Gastroesophageal sphincter (tissue), 4 donors: ENCODE data around the gene NCKAP5. TPM values are rescaled to one million over a fixed set of nuclear protein-coding genes. Genes with fewer than 3 reads are reported as not detected.

Source experiments
- ATAC-seq: fragments of 150-250 bp; one replicate; pipeline ENCODE4 v1.9.1; 2016; ENCODE audit warnings: mild to moderate bottlenecking, moderate library complexity
- H3K27ac ChIP-seq, 4 donors: fragments of 200-600 bp; sonication (generic) in 3 of 4; 1 replicate in 3 of 4; 2 replicates in 1 of 4; pipeline ENCODE4 v1.5.1; 2016 to 2019
- H3K27me3 ChIP-seq: fragments of 200-600 bp; sonication (generic); one replicate; pipeline ENCODE4 v1.5.1; 2019
- H3K36me3 ChIP-seq, 2 donors: fragments of 200-600 bp; sonication (generic); one replicate each; pipeline ENCODE4 v1.5.1; 2019; ENCODE audit warnings: control low read depth in 1 of 2
- H3K4me1 ChIP-seq, 3 donors: fragments of 200-600 bp; sonication (generic); 1 replicate in 2 of 3; 2 replicates in 1 of 3; pipeline ENCODE4 v1.5.1; 2016 to 2019; ENCODE audit warnings: control low read depth in 2 of 3
- H3K4me3 ChIP-seq, 2 donors: fragments of 200-600 bp; sonication (generic); one replicate each; pipeline ENCODE4 v1.5.1; 2019; ENCODE audit warnings: mild to moderate bottlenecking in 1 of 2, moderate library complexity in 1 of 2
- H3K9me3 ChIP-seq, 3 donors: fragments of 200-600 bp; sonication (generic); one replicate each; pipeline ENCODE4 v1.5.1; 2017 to 2019; ENCODE audit warnings: control low read depth in 2 of 3
- CTCF ChIP-seq, 4 experiments: fragments of 200-600 bp in 2 of 4; fragments of 450-650 bp in 2 of 4; sonication (generic) in 1 of 4; IDR thresholded peaks; one replicate each; pipeline ENCODE4 v1.5.1; 2017 to 2019; ENCODE audit warnings: antibody characterized with exemption in 4 of 4, mild to moderate bottlenecking in 2 of 4, moderate library complexity in 2 of 4
- EP300 ChIP-seq: sonication (generic); formaldehyde crosslinking; IDR thresholded peaks from one replicate; pipeline ENCODE4 v1.6.1; 2017; ENCODE audit warnings: antibody characterized with exemption, mild to moderate bottlenecking
- POLR2A ChIP-seq, 2 donors: fragments of 450-650 bp; IDR thresholded peaks; one replicate each; pipeline ENCODE4 v1.6.1; 2017; ENCODE audit warnings: antibody characterized with exemption in 2 of 2, mild to moderate bottlenecking in 2 of 2, moderate library complexity in 1 of 2
- POLR2AphosphoS5 ChIP-seq: sonication (generic); formaldehyde crosslinking; IDR thresholded peaks from one replicate; pipeline ENCODE4 v1.6.1; 2017; ENCODE audit warnings: antibody characterized with exemption
- WGBS, 2 donors: methylation state at CpG; one replicate each; pipeline ENCODE4 v1.1.5; 2018; ENCODE audit warnings: low coverage in 1 of 2; 5-methylcytosine and 5-hydroxymethylcytosine counted together
- total RNA-seq, 4 donors: library from RNA; depleted of rRNA; stranded (reverse); fragments of >200 nt; gene quantifications; one replicate each; pipeline ENCODE4 v1.1.0, GENCODE V29; 2016

The NCKAP5 gene
- total RNA-seq, 4 donors from 2014 or later, result 0.16 to 0.57 (median 0.33) TPM

- H3K9me3 ChIP-seq, result no peaks in the 10 kb centered on the region
- no peak overlapping the region for H3K27ac ChIP-seq
- no peaks in the 10 kb centered on the region for H3K36me3 ChIP-seq
- no peaks in the 10 kb centered on the region for H3K4me1 ChIP-seq
- H3K27me3 ChIP-seq, result no peaks in the 10 kb centered on the region
- no peak for ATAC-seq
- no peak overlapping the region for H3K4me3 ChIP-seq
- TF ChIP-seq POLR2AphosphoS5 (no peak), POLR2A (IDR thresholded peaks at IDR 0.05) (no peak), CTCF (IDR thresholded peaks at IDR 0.05) (no peak), EP300 (no peak)
- WGBS, 2 donors, result 85 to 89% methylated on average over 2 of the region's 2 CpGs
Observed at GRCh38 chr2:133080822-133081221, 487.4 kb downstream of the NCKAP5 start.

- no peak for ATAC-seq
- no peak overlapping the region for H3K27ac ChIP-seq
- 68 to 71% methylated on average over 2 of the region's 2 CpGs for WGBS, 2 donors
- TF ChIP-seq POLR2AphosphoS5 (no peak), CTCF (IDR thresholded peaks at IDR 0.05) (no peak), POLR2A (IDR thresholded peaks at IDR 0.05) (no peak), EP300 (no peak)
- no peaks in the 10 kb centered on the region for H3K36me3 ChIP-seq
- H3K27me3 ChIP-seq, result no peaks in the 10 kb centered on the region
- no peak overlapping the region for H3K4me3 ChIP-seq
- H3K9me3 ChIP-seq, result no peaks in the 10 kb centered on the region
- no peaks in the 10 kb centered on the region for H3K4me1 ChIP-seq
Observed at GRCh38 chr2:133078667-133079411, 489.4 kb downstream of the NCKAP5 start.

GRCh38 chr2:133077269-133077822, 490.9 kb downstream of the NCKAP5 start:
- 41 to 55% methylated on average over 7 of the region's 7 CpGs for WGBS, 2 donors
- Histone ChIP-seq H3K9me3 (no peaks in the 10 kb centered on the region), H3K4me1 (no peaks in the 10 kb centered on the region), H3K4me3 (no peak overlapping the region), H3K36me3 (no peaks in the 10 kb centered on the region), H3K27me3 (no peaks in the 10 kb centered on the region), H3K27ac (no peak overlapping the region)
- no peak for TF ChIP-seq POLR2A (IDR thresholded peaks at IDR 0.05)
- peak; percentile 64 for TF ChIP-seq POLR2AphosphoS5
- ATAC-seq, result peak; percentile 57

- H3K4me3 ChIP-seq, result no peak overlapping the region
- TF ChIP-seq CTCF (IDR thresholded peaks at IDR 0.05), result no peak
- TF ChIP-seq POLR2A (IDR thresholded peaks at IDR 0.05), result no peak
- TF ChIP-seq EP300, result no peak
- TF ChIP-seq POLR2AphosphoS5, result no peak
- WGBS, 2 donors, result 78% methylated on average over 5 of the region's 5 CpGs
- H3K27me3 ChIP-seq, result no peaks in the 10 kb centered on the region
- ATAC-seq, result no peak
- H3K36me3 ChIP-seq, result no peaks in the 10 kb centered on the region
- H3K4me1 ChIP-seq, result no peaks in the 10 kb centered on the region
- H3K9me3 ChIP-seq, result no peaks in the 10 kb centered on the region
- no peak overlapping the region for H3K27ac ChIP-seq
Observed at GRCh38 chr2:133072837-133073694, 495.2 kb downstream of the NCKAP5 start.

- 9 to 10% methylated on average over 4 of the region's 4 CpGs for WGBS, 2 donors
- Histone ChIP-seq H3K27me3 (peaks cover 4% of the 10 kb centered on the region), H3K27ac (no peak overlapping the region), H3K4me3 (no peak overlapping the region), H3K9me3 (no peaks in the 10 kb centered on the region), H3K4me1 (no peaks in the 10 kb centered on the region), H3K36me3 (no peaks in the 10 kb centered on the region)
- ATAC-seq, result no peak
- TF ChIP-seq POLR2A (IDR thresholded peaks at IDR 0.05) (no peak), POLR2AphosphoS5 (no peak), CTCF (IDR thresholded peaks at IDR 0.05) (no peak), EP300 (no peak)
Observed at GRCh38 chr2:133063775-133064174, 504.5 kb downstream of the NCKAP5 start.
